HG03060 (cell line): Measurements from ENCODE around the gene NDRG4.

ENCODE experiments used
- ATAC-seq: cut with Tn5 transposase; IDR thresholded peaks from one replicate; pipeline ENCODE4 v1.9.1; 2021; ENCODE audit warnings: low read depth, moderate number of reproducible peaks; ENCODE audit not compliant: unreplicated experiment

NDRG4 gene

DNA sequence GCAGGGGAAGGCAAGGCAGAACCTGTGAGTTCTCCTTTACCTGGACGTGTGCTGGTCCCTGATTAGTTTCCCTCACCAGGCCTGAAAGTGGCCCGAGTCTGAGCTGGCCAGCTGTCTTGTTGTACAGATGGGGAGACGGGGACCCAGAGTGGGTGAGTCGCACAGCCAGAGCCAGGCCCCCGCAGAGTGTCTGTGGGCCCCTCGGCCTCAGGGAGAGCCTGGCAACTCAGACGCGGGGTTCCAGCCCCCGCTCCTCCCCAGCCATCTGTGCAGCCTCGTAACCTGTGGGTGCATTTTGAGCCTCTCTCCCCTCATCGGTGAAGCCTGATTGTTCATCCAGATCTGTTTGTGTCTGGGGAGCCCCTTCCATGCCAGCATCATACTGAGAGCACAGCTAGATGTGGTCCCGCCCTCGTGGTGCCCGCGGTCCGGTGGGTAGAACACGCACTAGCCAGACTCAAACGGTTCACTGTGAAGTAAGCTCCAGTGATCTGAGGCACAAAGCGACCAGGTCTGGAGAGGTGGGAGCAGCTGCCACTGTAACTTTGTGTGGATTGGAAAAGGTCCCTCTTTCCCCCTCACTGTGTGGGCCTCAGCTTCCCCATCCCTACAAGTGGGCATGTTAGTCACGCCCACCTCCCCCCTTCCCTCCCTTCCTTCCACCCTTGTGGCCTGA lies 6.0 kb upstream of the NDRG4 start:
- no peak for ATAC-seq

DNA sequence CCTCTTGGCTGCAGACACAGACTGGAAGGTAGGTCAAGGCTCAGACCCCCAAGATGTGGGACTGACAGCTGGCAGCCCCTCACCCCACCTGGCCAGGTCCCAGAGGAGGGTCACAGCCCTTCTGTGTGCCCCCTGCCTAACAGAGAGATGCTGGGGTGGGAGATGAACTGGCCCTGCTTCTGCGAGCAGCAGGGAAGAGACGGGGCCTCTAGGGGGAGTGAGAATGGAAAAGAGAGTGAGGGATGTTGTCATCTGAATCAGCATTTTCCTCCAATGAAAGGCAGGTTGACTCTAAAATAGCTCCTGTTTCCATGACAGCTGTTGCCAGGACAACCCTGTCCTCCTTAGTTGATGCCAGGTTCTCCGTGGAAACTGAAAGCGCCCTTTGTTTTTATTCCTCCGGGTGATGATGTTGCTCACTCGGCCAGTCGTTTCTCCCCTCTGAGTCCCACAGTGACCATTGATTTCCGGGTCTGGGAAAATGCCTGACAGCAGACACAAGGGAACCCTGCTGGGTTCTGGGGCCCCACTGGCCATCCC lies 4.9 kb upstream of the NDRG4 start:
- ATAC-seq, result peak; percentile 69

DNA sequence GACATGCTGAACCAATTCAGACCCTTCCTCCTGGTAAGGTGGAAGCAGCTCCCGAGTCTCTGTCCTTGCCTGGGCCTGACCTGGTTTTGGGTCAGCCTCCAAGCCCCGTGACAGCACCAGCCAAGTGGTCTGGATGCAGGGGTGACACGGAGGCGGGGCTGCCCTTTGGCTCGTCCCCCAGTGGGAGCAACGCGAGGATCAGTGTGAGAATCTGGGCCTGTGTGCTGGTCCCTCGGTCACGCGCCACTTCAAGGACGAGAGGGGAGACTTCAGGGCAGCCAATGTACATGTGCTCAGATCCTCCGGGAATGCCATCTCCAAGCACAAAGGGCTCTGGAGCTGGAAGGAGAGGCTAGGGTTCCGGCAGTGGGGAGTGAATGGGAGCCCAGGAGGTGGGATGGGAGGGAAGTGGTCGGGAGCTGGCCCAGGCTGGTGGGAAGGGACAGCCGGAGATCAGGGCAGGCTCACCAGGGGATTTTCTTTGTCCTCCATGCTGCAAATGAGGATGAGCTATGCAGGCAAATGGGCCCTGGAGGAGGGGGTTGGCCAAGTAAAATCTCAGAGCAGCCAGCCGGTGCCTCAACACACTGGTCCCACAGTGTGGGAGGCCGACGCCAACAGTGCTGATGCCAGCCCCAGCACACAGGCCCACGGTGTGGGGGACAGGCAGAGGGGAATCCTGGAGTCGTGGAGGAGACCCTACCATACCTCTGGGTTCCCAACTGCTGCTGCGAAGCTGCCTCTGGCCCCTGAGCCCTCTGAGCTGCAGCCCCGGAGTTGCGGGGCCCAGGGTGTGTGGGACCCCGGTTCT lies 4.2 kb upstream of the NDRG4 start:
- no peak for ATAC-seq

DNA sequence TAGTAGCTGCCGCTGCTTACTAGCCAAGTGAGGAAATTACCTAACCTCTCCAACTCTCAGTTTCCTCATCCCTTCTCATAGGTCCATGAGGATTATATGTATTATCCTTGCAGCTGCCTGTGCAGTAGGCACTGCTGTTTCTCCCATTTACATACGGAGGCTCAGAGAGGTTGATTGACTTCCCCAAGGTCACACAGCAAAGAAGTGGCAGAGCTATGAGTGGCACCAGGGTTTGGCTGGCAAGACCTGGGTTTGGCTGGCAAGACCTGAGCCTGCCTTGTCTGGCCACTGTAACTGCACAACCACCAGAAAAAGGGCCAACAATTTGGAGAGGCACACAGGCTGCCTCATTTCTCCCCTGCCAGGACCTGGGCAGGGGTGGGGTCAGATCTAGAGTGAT lies 2.5 kb upstream of the NDRG4 start:
- no peak for ATAC-seq

DNA sequence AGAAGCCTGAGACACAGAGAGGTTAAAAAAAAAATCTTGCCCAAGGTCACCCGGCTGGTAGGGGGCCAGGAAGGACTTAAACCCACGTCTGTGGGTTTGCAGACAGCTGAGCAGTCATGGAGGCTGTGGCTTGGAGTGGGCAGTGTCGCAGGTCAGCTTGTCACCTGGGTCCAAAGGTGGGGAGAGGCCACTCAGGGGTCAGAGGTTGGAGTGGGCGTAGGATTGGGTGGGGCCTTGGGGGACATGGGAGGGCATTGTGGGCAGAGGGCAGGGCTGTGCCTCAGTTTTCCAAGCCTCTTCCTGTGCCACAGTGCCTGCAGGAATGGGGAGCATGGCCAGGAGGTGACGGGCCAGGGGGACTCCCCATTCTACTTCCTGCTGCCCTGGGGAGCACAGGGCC lies 2.0 kb upstream of the NDRG4 start:
- no peak for ATAC-seq

DNA sequence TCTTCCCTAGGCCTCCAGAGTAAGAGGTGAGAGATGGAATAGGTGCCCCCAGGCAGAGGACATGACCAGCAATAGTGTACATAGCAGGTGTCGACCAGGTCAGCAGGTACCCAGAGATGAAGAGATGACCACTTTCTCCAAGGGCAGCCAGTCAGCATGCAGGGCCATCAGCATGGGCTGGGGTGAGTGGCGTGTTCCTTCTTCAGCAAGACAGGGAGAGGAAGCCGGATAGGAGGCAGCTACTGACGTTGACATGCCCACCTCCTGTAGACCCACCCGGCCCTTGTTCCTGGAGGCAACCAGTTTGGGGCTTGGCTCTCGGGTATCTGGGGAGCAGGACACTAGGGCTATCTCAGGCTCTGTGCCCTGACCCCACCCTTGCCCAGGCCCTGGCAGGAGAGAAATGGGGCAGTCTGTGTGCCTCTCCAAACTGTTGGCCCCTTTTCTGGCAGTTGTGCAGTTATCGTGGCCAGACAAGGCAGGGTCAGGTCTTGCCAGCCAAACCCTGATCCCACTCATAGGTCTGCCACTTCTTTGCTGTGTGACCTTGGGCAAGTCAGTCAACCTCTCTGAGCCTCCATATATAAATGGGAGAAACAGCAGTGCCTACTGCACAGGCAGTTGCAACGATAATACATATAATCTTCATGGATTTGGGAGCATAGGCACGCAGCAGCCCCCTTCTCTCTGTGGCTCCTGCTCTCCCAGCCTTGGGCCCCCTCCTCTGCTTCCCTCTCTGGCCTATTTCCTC lies 1.4 kb upstream of the NDRG4 start:
- no peak for ATAC-seq

DNA sequence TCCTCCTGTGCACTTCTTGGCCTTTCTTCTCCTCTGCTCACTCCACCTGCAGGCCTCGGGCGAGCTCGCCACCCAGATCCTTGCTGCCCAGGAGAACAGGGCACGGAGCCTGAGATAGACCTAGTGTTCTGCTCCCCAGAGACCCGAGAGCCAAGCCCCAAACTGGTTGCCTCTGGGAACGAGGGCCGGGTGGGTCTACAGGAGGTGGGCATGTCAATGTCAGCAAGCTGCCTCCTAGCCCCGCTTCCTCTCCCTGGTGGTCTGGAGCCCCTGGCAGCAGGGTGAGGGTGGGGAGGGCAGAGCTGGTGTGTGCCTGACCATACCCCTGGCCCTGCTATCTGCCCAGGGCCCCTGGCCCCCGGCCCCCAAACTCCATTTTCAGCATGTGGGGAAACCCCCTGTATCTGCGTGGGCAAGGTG lies 841 bp upstream of the NDRG4 start:
- no peak for ATAC-seq

DNA sequence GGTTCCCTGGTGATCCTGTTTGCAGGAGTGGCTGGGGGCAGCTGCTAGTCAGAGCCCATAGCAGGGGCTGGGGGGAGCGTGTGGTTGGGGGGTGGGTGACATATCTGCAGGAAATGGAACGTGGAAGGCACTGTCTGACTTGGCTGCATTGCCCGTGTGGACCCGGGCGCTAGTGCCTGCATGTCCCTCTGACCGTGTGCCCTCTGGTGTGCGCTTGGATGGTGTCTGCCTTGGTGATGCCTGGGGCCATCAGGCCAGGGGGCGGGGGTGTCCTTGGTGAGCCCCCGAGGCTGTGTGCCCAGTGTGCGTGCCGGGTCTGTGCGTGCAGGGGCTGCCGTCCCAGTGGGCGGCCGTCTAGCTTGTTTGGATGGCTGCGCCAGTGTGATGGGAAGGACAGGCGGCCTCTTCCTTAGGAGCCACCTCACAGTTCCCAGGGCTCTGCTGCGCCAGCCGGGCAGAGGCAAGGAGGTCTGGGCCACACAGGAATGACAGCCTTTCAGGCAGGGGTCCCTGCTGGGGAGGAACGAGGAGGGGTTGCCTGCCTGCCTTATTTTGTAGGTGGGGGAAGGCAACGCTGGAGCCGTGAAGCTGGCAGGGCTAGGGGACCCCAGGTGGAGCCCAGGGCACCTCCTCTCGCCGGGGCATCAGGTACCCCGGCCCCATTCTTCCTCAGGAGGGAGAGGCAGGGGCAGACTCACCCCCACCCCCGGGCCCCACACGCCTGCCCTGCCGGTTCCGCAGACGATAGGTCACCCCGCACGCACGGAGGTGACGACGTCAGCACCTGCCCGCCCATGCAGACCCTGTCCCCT lies 693 bp downstream of the NDRG4 start:
- no peak for ATAC-seq

DNA sequence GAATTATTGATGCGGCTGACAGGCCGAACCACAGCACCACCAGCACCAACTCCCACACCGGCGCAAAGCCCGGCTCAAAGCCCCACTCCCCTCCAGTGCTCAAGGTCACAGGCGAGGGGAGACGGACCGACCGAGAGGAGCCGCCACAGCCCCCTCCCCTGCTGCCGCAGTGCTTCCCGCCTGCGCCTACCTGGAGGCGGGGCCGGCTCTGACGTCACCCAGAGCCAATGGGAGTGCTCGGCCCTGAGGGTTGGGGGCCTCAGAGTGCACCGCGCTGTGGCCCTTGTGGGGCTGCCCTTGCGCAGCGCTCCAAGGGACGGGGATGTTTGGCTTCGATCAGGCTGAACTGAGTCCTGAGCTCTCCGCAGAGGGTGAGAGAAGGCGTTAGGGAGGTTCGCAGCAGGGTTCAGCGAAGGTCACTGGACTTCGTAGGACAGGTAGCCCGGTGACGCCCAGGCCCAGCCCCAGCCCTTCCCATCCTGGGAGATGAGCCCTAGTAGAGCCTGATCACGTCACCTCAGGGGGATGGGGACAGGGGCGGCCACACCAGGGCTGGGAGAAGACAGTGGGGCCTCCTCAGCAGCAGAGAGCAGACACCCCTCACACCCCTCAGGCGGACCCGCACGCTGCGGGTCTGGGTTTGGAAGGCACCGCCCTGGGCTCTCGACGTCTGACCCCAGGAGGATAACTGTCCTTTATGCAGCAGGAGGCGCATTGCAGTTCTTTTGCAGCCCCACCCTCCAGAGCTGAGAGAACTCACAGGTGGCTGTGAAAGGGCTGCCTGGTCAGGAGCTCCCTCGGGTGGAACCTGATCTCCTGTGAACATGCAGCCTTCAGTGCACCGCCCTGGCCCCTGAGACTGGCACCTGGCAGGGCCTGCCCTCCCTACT lies 1.5 kb downstream of the NDRG4 start:
- ATAC-seq, result no peak

DNA sequence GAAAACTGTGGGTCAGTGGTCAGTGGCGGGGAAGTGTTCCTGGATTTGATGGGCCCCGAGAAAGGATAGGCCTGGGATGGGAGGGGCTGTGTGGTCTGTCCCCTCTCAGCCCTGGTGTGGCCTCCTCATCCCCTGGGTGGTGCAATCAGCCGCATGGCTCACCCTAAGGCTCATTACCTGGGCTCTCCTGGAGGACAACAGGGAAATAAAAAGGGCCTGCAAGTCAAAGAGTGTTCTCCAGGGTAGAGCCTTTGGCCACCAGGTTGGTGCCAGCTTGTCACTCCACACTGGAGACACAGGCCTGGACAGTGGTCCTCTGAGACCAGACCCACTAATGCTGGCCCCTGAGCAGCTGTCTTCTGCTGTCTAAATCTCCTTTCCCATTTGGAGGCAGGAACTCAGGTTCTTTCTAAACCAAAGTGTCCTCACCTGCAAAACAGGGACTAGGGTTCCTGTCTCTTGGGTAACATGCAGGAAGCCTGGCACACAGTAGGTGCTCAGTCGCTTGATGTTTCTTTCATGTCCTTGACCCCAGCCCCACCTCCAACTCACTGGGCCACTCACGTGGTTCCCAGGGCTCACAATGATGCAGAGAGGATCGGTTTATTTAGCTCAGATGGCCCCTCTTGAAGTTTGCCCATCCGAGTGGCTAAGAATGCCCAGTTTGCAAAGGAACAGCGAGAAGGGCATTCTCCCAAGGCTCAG lies 2.4 kb downstream of the NDRG4 start:
- no peak for ATAC-seq

DNA sequence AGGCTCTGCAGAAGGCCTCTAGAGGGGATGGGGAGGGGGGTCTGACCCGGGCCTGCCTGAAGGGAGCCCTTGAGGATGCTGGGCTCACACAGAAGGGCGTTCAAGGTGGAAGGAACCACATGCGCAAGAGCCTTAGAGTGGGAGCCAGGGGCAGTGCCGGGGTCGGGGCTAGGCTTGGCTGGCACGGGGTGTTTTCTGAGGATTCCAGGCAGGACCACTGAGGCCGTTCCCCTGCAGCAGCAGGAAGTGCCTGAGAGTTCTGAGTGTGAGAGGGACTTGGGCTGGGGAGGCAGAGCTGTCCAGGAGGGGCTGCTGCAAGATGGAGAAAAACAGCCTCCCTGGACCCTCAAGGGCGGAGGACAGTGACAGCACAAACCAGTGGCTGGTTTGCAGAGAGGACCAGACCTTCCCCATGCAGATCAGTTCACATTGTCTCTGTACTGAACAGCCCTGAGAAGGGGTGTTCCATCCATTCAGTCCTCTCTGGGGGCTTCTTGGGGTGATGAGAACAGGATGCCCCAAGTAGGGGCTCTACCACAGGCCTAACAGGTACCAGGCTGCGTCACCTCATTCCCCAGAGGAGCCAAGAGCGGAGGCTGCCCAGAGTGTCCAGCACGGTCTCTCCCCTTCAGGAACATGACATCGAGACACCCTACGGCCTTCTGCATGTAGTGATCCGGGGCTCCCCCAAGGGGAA lies 3.4 kb downstream of the NDRG4 start:
- no peak for ATAC-seq

DNA sequence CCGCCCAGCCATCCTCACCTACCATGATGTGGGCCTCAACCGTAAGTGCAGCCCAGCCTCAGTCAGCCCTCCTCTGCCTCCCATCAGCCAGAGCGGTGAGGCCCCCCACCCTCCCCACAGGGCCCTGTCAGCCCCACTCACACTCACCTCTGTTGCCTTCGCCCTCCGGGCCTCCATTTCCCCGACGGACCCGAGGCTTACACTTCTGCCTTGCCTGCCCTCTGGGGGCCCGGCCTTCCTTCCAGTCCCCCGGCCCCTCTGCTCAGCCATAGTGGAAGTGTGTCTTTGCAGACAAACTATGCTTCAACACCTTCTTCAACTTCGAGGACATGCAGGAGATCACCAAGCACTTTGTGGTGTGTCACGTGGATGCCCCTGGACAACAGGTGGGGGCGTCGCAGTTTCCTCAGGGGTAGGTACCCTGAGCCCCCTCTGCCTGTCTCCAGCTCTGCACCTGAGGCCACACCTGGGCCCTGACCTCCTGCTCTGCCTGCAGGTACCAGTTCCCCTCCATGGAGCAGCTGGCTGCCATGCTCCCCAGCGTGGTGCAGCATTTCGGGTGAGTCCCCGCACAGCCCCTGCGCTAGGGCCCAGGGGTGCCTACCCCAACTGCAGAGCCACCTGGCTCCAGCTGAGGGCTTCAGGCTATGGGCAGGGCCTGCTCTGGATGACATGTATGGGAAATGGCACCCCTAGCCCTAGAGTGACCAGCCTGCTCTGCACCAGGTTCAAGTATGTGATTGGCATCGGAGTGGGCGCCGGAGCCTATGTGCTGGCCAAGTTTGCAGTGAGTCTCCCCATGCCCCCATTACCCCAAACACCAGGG lies 4.1 kb downstream of the NDRG4 start:
- ATAC-seq, result no peak

DNA sequence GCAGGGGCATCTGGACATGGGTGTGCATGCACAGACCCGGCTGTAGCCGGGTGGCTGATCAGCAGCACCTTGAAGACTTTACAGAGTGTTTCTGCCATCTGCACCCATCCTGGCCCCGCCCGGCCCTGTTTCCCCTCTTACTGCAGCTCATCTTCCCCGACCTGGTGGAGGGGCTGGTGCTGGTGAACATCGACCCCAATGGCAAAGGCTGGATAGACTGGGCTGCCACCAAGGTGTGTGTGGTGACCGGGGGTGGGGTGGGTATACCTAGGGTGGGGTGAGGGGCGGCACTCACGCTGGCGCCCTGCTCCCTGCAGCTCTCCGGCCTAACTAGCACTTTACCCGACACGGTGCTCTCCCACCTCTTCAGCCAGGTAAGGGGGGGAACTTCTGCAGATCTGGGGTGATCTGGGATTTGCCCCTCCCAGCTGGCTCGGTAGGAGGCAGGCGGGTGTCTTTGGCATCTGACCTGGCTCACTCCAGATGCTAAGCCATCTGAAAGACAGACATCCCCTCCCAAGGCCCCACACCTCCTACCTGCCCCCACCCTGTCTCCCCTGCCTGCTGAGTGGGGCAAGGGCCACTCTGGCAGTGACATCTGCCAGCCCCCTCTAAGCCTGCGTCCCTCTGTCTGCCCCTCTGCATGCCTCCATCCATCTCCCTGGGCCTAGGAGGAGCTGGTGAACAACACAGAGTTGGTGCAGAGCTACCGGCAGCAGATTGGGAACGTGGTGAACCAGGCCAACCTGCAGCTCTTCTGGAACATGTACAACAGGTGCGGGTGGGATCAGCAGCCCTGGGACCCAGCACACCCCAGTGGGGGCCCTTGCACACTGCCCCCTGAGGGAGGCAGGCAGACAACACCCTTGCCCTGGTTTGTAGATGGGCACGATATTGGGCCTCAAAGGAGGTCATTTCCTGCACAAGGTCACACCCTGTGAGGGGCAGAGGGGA lies 6.6 kb downstream of the NDRG4 start:
- ATAC-seq, result no peak

DNA sequence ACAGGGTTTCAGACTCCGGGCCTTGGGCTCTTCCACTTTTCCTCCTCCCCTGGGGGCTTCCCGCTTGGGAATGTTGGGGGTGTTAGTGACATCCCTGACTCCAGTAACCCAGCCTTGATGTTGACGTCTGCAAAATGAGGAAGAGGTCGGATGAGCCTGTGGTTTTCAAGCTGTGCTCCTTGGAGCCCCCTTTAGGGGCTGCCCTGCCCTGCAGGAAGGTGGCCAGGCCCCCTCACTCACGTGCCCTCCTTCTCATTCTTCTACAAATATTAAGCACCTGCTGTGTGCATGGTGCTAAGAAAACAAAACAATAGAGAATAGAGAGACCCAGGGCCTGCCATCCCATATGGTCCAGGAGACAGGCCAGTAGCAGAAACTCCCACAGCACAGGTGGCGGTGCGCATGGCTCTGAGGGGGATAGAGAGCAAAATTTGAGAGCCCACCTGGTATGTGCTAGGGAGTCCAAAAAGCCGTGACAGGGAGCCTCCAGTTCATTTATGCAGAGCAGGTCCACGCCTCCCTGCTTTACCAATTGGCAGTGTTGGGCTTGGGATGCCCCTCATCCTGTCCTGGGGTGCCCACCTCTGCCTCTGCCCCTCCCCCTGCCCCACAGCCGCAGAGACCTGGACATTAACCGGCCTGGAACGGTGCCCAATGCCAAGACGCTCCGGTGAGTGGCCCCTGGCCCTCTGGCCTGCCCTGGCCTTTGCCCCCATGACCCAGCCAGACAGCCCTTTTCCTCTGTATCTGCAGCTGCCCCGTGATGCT lies 7.4 kb downstream of the NDRG4 start:
- no peak for ATAC-seq

DNA sequence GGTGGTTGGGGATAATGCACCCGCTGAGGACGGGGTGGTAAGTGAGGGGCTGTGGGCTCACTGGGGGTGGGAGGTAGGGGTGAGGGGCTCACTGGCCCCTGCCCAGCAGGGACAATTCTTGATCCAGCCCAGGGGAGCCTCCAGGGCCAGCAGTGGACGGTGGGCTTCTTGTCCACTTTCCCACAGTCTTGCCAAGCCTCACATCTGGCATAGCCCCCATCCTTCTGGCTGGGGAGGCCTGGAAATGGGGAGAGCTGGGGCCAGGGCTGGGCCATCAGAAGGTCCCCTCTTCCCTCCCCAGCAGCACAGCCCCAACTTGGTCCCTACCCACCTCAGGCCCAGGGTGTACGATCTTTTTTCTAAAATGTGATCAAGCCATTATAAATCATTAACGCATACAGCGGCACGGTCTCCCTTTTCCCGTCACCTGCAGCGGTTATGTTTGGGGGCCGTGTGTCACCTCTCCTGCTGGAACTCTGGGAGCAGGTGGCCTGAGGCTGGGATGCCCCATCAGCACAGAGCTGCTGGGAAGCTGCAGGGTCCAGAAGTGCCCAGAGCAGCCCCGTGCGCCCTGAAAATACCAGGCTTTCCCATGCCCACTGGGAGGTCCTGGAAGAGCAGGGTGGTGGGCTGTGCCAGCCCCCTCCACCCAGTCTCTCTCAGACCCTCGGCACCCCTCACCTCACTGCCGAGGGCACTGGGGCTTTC lies 8.2 kb downstream of the NDRG4 start:
- no peak for ATAC-seq
